AG09319 (cell line): Measurements from ENCODE around the gene TCF7L2.

Experiments used
- DNase-seq: peaks from one replicate; pipeline ENCODE4 v3.0.0-alpha.2; 2010; ENCODE audit warnings: low read depth; ENCODE audit errors: extremely low read depth
- TF ChIP-seq, protein P1 (sequence below): IDR thresholded peaks from 2 replicates; pipeline ENCODE4 v1.5.1; 2011; ENCODE audit warnings: low read depth, mild to moderate bottlenecking, inconsistent platforms, low read length, moderate library complexity

TCF7L2 gene

DNA sequence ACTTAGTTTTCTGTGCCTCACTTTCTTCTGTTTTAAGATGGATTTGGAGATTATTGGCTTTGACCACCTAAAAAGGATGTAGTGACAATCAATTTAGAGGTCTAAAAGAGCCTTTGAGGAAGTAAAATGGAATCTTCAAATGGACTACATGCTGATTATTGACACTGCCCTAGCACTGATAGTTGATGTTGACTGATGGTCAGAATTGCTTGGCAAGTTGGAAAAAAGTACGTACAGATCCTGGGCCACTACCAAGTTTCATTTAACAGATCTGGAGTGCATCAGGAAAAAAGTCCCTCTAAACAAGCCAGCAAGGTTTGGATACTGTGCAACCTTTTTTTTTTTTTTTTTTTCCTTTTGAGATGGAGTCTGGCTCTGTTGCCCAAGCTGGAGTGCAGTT lies 81.1 kb downstream of the TCF7L2 start:
- DNase-seq, result no peak
- TF ChIP-seq, protein P1, sequence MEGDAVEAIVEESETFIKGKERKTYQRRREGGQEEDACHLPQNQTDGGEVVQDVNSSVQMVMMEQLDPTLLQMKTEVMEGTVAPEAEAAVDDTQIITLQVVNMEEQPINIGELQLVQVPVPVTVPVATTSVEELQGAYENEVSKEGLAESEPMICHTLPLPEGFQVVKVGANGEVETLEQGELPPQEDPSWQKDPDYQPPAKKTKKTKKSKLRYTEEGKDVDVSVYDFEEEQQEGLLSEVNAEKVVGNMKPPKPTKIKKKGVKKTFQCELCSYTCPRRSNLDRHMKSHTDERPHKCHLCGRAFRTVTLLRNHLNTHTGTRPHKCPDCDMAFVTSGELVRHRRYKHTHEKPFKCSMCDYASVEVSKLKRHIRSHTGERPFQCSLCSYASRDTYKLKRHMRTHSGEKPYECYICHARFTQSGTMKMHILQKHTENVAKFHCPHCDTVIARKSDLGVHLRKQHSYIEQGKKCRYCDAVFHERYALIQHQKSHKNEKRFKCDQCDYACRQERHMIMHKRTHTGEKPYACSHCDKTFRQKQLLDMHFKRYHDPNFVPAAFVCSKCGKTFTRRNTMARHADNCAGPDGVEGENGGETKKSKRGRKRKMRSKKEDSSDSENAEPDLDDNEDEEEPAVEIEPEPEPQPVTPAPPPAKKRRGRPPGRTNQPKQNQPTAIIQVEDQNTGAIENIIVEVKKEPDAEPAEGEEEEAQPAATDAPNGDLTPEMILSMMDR, result no peak

DNA sequence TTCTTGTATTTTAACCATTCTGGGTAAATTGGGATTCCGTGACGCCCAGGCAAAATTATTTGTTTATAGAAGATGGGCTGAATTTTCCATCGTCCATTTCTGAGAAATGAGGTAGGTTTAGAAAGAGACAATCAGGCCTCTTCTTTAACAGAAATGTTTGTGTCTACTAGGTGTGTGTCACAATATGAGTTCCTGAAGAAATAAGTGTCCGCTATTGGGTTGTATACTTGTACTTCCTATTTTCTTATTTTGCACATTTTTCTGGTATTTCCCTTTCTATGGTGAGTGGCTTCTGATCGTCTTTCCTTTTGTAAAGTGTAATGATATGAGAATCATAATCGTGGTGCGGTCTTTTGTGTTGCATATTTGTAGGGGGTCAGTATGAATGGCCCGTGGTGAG lies 83.9 kb downstream of the TCF7L2 start:
- TF ChIP-seq, protein P1, result no peak
- DNase-seq, result no peak

DNA sequence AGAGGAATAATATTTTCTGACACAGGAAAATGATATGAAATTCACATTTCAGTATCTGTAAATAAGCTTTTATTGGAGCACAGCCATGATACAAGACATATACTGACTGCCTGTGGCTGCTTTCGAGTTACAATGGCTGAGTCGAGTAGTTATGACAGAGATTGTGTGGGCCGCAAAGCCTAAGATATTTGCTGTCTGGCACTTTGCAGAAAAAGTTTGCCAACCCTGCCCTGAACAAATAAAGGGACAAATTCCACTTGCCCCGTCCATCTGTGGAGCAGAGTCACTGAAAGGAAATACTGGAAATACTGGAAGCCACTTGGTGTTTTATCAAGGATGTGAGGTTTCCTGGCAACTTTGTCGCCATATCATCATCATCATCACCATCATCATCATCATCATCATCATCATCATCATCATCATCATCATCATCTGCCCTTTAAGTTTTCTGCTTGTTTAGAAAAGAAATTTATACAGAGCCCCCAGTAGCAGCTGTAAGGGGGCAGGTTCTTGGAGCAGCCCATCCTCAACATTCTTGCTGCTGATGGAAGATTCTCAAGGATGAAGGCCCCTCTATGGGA lies 85.8 kb downstream of the TCF7L2 start:
- TF ChIP-seq, protein P1, result no peak
- DNase-seq, result no peak

DNA sequence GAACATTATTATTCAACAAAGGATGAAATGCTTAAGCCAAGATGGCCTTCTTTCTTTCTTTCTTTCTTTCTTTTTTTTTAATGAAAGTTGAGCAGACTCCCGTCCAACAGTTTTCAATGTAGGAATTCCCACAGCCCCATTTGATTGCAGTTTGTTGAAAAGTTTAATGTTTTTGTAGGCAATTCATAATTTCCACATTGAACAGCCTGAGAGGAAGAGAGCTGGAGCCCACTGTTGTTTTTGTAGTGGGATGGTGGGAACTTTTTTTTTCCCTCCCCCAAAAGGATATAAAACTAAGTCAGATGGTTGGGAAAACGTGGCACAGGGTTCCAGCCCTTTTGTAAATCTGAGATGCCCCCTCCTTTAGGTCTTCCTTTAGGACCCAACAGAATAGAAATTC lies 86.6 kb downstream of the TCF7L2 start:
- TF ChIP-seq, protein P1, result no peak
- DNase-seq, result no peak

DNA sequence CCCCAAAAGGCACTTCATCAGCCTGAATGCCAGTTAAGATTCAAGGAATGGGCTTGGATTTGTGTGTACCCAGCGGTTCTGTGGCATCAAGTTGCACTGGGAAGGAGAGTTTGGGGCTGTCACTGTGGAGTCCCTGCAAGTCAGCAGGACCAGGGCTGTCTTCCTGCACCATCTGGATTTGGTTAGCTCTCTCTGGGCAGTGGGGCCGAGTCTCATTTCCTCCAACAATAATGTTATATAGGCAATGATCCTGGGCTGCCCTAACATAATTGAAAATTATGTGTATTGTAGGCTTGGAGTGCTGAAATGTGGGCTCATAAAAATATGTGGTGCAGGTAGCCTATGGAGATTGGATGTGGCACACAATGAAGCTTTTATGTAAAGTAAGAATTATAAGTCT lies 87.2 kb downstream of the TCF7L2 start:
- TF ChIP-seq, protein P1, result no peak
- no peak for DNase-seq

DNA sequence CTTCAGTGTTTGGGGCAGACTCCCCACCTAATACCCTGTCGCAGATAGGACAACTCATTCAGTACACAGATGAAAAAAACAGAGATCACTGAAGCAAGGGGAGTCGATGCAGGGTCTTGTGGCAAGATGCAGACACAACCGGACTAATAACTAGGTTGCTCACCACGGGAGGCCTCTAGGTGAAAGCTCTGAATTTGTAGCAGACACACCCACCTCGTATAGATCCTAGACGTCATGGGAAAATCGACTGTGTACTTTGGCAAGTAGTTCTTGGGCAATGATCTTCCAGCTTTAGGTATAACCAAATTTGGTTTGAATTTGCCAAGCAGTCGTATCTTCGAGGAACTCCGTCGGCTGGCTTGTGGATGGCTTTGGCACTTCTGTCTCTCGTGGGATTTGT lies 88.1 kb downstream of the TCF7L2 start:
- DNase-seq, result no peak
- TF ChIP-seq, protein P1, result no peak

DNA sequence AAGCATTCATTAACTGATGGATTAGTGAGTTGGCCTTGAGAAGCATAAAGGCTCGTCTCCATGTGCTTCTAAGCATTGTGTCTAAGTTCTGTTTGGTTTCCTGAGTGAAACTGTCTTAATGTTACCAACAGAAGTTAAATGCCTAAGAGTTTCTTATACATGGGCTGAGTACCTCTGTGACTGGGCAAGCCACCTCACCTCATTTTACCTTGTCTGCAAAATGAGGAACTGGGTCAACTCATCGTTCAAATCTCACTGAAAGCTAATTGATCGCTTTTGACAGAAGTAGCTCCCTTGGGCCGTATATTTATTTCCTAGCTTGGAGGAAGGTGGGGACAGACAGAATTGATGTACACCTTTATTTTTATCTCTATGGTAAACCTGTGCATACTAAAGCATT lies 88.9 kb downstream of the TCF7L2 start:
- DNase-seq, result no peak
- TF ChIP-seq, protein P1, result no peak
